ENCODE results near the gene SPTSSA.
"Not testable (repeated sequence)": the region's sequence is repeated elsewhere in the genome, so short reads cannot be mapped to it uniquely, and the experiment has no call there.

Gene SPTSSA

GRCh38 chr14:34426313-34427295, 35.4 kb downstream of the SPTSSA start:
- no peak for DNase-seq (ENCODE audit: low spot score)

GRCh38 chr14:34425095-34425851, 36.8 kb downstream of the SPTSSA start:
- DNase-seq (ENCODE audit: low spot score), result no peak

- no peak for DNase-seq (ENCODE audit: low spot score)
Measured at GRCh38 chr14:34424488-34424887, 37.6 kb downstream of the SPTSSA start.

GRCh38 chr14:34423445-34423844, 38.6 kb downstream of the SPTSSA start:
- no peak for DNase-seq (ENCODE audit: low spot score)

GRCh38 chr14:34420547-34421150, 41.4 kb downstream of the SPTSSA start:
- no peak for DNase-seq (ENCODE audit: low spot score)

- DNase-seq (ENCODE audit: low spot score), result no peak
Measured at GRCh38 chr14:34409721-34410120, 52.3 kb downstream of the SPTSSA start.

- DNase-seq (ENCODE audit: low spot score), result no peak
Measured at GRCh38 chr14:34407951-34408350, 54.1 kb downstream of the SPTSSA start.

GRCh38 chr14:34404416-34404815, 57.6 kb downstream of the SPTSSA start:
- no peak for DNase-seq (ENCODE audit: low spot score)

GRCh38 chr14:34403646-34404045, 58.4 kb downstream of the SPTSSA start:
- no peak for DNase-seq (ENCODE audit: low spot score)

GRCh38 chr14:34398024-34398423, 64.0 kb downstream of the SPTSSA start:
- DNase-seq (ENCODE audit: low spot score), result no peak

- no peak for DNase-seq (ENCODE audit: low spot score)
Measured at GRCh38 chr14:34387974-34388516, 74.0 kb downstream of the SPTSSA start.

- DNase-seq (ENCODE audit: low spot score), result no peak
Measured at GRCh38 chr14:34386865-34387485, 75.1 kb downstream of the SPTSSA start.

GRCh38 chr14:34385881-34386280, 76.2 kb downstream of the SPTSSA start:
- DNase-seq (ENCODE audit: low spot score), result not testable (repeated sequence)

- DNase-seq (ENCODE audit: low spot score), result no peak
Measured at GRCh38 chr14:34383839-34384238, 78.2 kb downstream of the SPTSSA start.
